PC-9 (cell line): ENCODE results near the gene ASTE1. TPM values are rescaled to one million over a fixed set of nuclear protein-coding genes. Genes with fewer than 3 reads are reported as not detected.

ENCODE experiments used
- BruUV-seq: library from RNA; stranded (reverse); fragments of 400-500 nt; replicated peaks from 2 replicates; lab custom pipeline; 2021; lab: Mats Ljungman, UMichigan
- CTCF ChIA-PET: fragments of 300-600 bp; sonication (Branson Sonifier 250); formaldehyde crosslinking; loops from one replicate; lab custom pipeline; 2022; ENCODE audit warnings: antibody characterized with exemption; lab: Charles Lee
- POLR2A ChIA-PET: fragments of 300-600 bp; sonication (Branson Sonifier 250); formaldehyde crosslinking; loops from one replicate; lab custom pipeline; 2022; ENCODE audit warnings: antibody characterized with exemption; ENCODE audit not compliant: unreplicated experiment; lab: Charles Lee
- DNase-seq, 2 experiments: peaks; one replicate each; pipeline versions ENCODE4 v3.0.0 to v3.0.0-alpha.2; 2015 to 2022; ENCODE audit warnings: mixed read lengths in 1 of 2
- H2AFZ ChIP-seq: fragments of 200-600 bp; sonication (generic); 2 replicates; pipeline ENCODE4 v1.8.1; 2017; ENCODE audit warnings: antibody characterized with exemption
- H3F3A ChIP-seq: fragments of 200-600 bp; sonication (generic); 2 replicates; pipeline ENCODE4 v1.8.1; 2017; ENCODE audit warnings: antibody characterized with exemption, mild to moderate bottlenecking, low read depth; ENCODE audit not compliant: insufficient read depth
- H3K27ac ChIP-seq: fragments of 200-600 bp; sonication (generic); 2 replicates; pipeline ENCODE4 v1.6.1; 2016; ENCODE audit warnings: mixed run types
- H3K27me3 ChIP-seq: fragments of 200-600 bp; sonication (generic); 2 replicates; pipeline ENCODE4 v1.6.1; 2016; ENCODE audit warnings: low read depth, mixed run types; ENCODE audit not compliant: insufficient read depth
- H3K36me3 ChIP-seq: fragments of 200-600 bp; sonication (generic); 2 replicates; pipeline ENCODE4 v1.6.1; 2016; ENCODE audit warnings: low read depth, mixed run types
- H3K4me1 ChIP-seq: fragments of 200-600 bp; sonication (generic); replicated peaks from 2 replicates; pipeline ENCODE4 v1.6.1; 2016; ENCODE audit warnings: mixed run types; ENCODE audit not compliant: insufficient read depth
- H3K4me2 ChIP-seq: fragments of 200-600 bp; sonication (generic); 2 replicates; pipeline ENCODE4 v1.6.1; 2017; ENCODE audit warnings: mixed run types
- H3K4me3 ChIP-seq: fragments of 200-600 bp; sonication (generic); 2 replicates; pipeline ENCODE4 v1.6.1; 2016; ENCODE audit warnings: mixed run types
- H3K79me2 ChIP-seq: fragments of 200-600 bp; sonication (generic); 2 replicates; pipeline ENCODE4 v1.6.1; 2017; ENCODE audit warnings: low read depth, mixed run types
- H3K9me2 ChIP-seq: fragments of 200-600 bp; sonication (generic); 2 replicates; pipeline ENCODE4 v1.8.1; 2017; ENCODE audit warnings: mild to moderate bottlenecking; ENCODE audit not compliant: insufficient read depth
- H3K9me3 ChIP-seq: fragments of 200-600 bp; sonication (generic); 2 replicates; pipeline ENCODE4 v1.8.1; 2016; ENCODE audit warnings: low read depth; ENCODE audit not compliant: insufficient read depth
- H4K20me1 ChIP-seq: fragments of 200-600 bp; sonication (generic); 2 replicates; pipeline ENCODE4 v1.8.1; 2017; ENCODE audit not compliant: insufficient read depth
- EZH2 ChIP-seq: fragments of 200-600 bp; sonication (generic); IDR thresholded peaks from 2 replicates; pipeline ENCODE4 v1.8.0; 2017; ENCODE audit warnings: antibody characterized with exemption, low read depth
- intact Hi-C: fragments of 100-400 bp; cut with micrococcal nuclease; formaldehyde crosslinking; loops from one replicate; pipeline ENCODE4 v1.10.0; 2022; ENCODE audit not compliant: unreplicated experiment
- total RNA-seq: library from RNA; stranded (reverse); gene quantifications from 2 replicates; pipeline ENCODE4 v1.2.3, GENCODE V29; 2021
- TF ChIP-seq, protein P1 (sequence below): fragments of 200-600 bp; sonication (generic); conservative IDR thresholded peaks from 2 replicates; pipeline ENCODE4 v1.6.1; 2017; ENCODE audit warnings: mixed run types, antibody characterized with exemption, mild to moderate bottlenecking, moderate library complexity

The ASTE1 gene
- total RNA-seq, 1 experiment from 2014 or later: 3.9 TPM

GRCh38 chr3:131007256-131007655, 19.4 kb downstream of the ASTE1 start:
- Histone ChIP-seq H2AFZ (no peak overlapping the region), H3K4me2 (no peak overlapping the region), H3F3A (no peaks in the 10 kb centered on the region; the same call in 1 of the 2 replicates), H3K27me3 (no peaks in the 10 kb centered on the region), H3K9me3 (no peaks in the 10 kb centered on the region), H3K4me3 (no peak overlapping the region), H3K36me3 (0 out of 2 replicates have a peak, but pooled peaks cover 7% of the 10 kb centered on the region), H3K9me2 (no peaks in the 10 kb centered on the region), H3K4me1 (no peaks in the 10 kb centered on the region), H4K20me1 (no peaks in the 10 kb centered on the region), H3K27ac (no peak overlapping the region), H3K79me2 (no peaks in the 10 kb centered on the region)
- no TSS peak for BruUV-seq
- DNase-seq: no peak
- intact Hi-C loops: no loop called here
- CTCF ChIA-PET: no interaction called here
- POLR2A ChIA-PET: interaction anchor here (0.6 kb wide), 1 partner anchor 437 kb away, joined by 4 read pairs; no protein-coding TSS in a partner anchor
- TF ChIP-seq, protein P1, sequence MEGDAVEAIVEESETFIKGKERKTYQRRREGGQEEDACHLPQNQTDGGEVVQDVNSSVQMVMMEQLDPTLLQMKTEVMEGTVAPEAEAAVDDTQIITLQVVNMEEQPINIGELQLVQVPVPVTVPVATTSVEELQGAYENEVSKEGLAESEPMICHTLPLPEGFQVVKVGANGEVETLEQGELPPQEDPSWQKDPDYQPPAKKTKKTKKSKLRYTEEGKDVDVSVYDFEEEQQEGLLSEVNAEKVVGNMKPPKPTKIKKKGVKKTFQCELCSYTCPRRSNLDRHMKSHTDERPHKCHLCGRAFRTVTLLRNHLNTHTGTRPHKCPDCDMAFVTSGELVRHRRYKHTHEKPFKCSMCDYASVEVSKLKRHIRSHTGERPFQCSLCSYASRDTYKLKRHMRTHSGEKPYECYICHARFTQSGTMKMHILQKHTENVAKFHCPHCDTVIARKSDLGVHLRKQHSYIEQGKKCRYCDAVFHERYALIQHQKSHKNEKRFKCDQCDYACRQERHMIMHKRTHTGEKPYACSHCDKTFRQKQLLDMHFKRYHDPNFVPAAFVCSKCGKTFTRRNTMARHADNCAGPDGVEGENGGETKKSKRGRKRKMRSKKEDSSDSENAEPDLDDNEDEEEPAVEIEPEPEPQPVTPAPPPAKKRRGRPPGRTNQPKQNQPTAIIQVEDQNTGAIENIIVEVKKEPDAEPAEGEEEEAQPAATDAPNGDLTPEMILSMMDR: no peak
- no peak for TF ChIP-seq EZH2

- Histone ChIP-seq H3K27ac (no peak overlapping the region), H3K9me3 (no peaks in the 10 kb centered on the region), H3K4me3 (no peak overlapping the region), H4K20me1 (no peaks in the 10 kb centered on the region), H3K4me1 (no peaks in the 10 kb centered on the region), H2AFZ (no peak overlapping the region), H3K79me2 (no peaks in the 10 kb centered on the region), H3K4me2 (no peak overlapping the region), H3K36me3 (peaks cover 21% of the 10 kb centered on the region; the same call in 1 of the 2 replicates), H3F3A (no peaks in the 10 kb centered on the region; the same call in 1 of the 2 replicates), H3K27me3 (no peaks in the 10 kb centered on the region), H3K9me2 (no peaks in the 10 kb centered on the region)
- no peak for DNase-seq
- no TSS peak for BruUV-seq
- TF ChIP-seq, protein P1: no peak
- no peak for TF ChIP-seq EZH2
- ChIA-PET CTCF (no interaction called here), POLR2A (no interaction called here)
- intact Hi-C loops: no loop called here
Measured at GRCh38 chr3:131004603-131005002, 22.0 kb downstream of the ASTE1 start.

- Histone ChIP-seq H3K36me3 (peaks cover 32% of the 10 kb centered on the region), H4K20me1 (no peaks in the 10 kb centered on the region), H2AFZ (no peak overlapping the region)
Measured at GRCh38 chr3:131001071-131001470, 25.6 kb downstream of the ASTE1 start.

More at GRCh38 chr3:131001071-131001470, 25.6 kb downstream of the ASTE1 start:
- Histone ChIP-seq H3K4me3 (no peak overlapping the region), H3K9me3 (no peaks in the 10 kb centered on the region), H3K27ac (no peak overlapping the region), H3K79me2 (no peaks in the 10 kb centered on the region), H3K27me3 (no peaks in the 10 kb centered on the region), H3F3A (no peaks in the 10 kb centered on the region), H3K4me2 (no peak overlapping the region), H3K9me2 (no peaks in the 10 kb centered on the region), H3K4me1 (no peaks in the 10 kb centered on the region)
- no peak for DNase-seq
- no peak for TF ChIP-seq EZH2
- TF ChIP-seq, protein P1: no peak
- no TSS peak for BruUV-seq
- intact Hi-C loops: no loop called here
- POLR2A ChIA-PET: interaction anchor here (0.7 kb wide), 1 partner anchor 109 kb away, joined by 10 read pairs; no protein-coding TSS in a partner anchor
- CTCF ChIA-PET: no interaction called here
